Heart left ventricle (tissue), 16 donors: ENCODE results near the gene PLEKHG4B. TPM values are rescaled to one million over a fixed set of nuclear protein-coding genes. Genes with fewer than 3 reads are reported as not detected.
A peak's percentile ranks its signal among the peaks of the same experiment; 100 is the strongest.

Source experiments
- ATAC-seq, 4 donors: fragments of 200-7000 bp; cut with Tn5 transposase; one replicate each; pipeline ENCODE4 v1.9.1; 2020 to 2022; ENCODE audit warnings: moderate library complexity in 4 of 4, mild to moderate bottlenecking in 3 of 4, moderate number of reproducible peaks in 1 of 4
- DNase-seq, 5 donors: peaks; one replicate each; pipeline ENCODE4 v3.0.0-alpha.2; 2020
- H3K27ac ChIP-seq, 12 donors: fragments of 200-600 bp; sonication (generic) in 4 of 12; one replicate each; pipeline versions ENCODE4 v1.5.0 to v1.8.0; 2016 to 2022; ENCODE audit warnings: mild to moderate bottlenecking in 2 of 12
- H3K27me3 ChIP-seq, 9 donors: fragments of 200-600 bp; sonication (generic) in 2 of 9; one replicate each; pipeline versions ENCODE4 v1.5.1 to v1.8.0; 2016 to 2022; ENCODE audit warnings: mild to moderate bottlenecking in 3 of 9
- H3K36me3 ChIP-seq, 9 donors: fragments of 200-600 bp; sonication (generic) in 2 of 9; one replicate each; pipeline versions ENCODE4 v1.5.0 to v1.8.0; 2018 to 2022; ENCODE audit warnings: mild to moderate bottlenecking in 2 of 9
- H3K4me1 ChIP-seq, 12 donors: fragments of 200-600 bp; sonication (generic) in 4 of 12; one replicate each; pipeline versions ENCODE4 v1.5.0 to v1.8.0; 2016 to 2022; ENCODE audit warnings: mild to moderate bottlenecking in 3 of 12
- H3K4me3 ChIP-seq, 12 donors: fragments of 200-600 bp; sonication (generic) in 4 of 12; one replicate each; pipeline versions ENCODE4 v1.5.0 to v1.8.0; 2017 to 2022; ENCODE audit warnings: mild to moderate bottlenecking in 9 of 12, moderate library complexity in 4 of 12
- H3K9me3 ChIP-seq, 12 donors: fragments of 200-600 bp; sonication (generic) in 4 of 12; one replicate each; pipeline versions ENCODE4 v1.5.0 to v1.8.0; 2016 to 2022; ENCODE audit warnings: mild to moderate bottlenecking in 1 of 12
- CTCF ChIP-seq, 12 donors: fragments of 200-600 bp; sonication (generic) in 4 of 12; IDR thresholded peaks; one replicate each; pipeline versions ENCODE4 v1.5.0 to v1.8.0; 2018 to 2022; ENCODE audit warnings: antibody characterized with exemption in 12 of 12, mild to moderate bottlenecking in 5 of 12
- POLR2A ChIP-seq, 2 donors: fragments of 450-650 bp; IDR thresholded peaks; one replicate each; pipeline ENCODE4 v1.6.1; 2017; ENCODE audit warnings: antibody characterized with exemption in 2 of 2, mild to moderate bottlenecking in 2 of 2, moderate library complexity in 2 of 2
- WGBS, 4 donors: extraction: QIAGEN DNeasy Blood & Tissue Kit in 2 of 4; methylation state at CpG; one replicate each; pipeline versions ENCODE4 v1.1.5 to v1.1.7; 2013 to 2018; 5-methylcytosine and 5-hydroxymethylcytosine counted together
- intact Hi-C, 10 donors: fragments of 100-400 bp; cut with DNase I; formaldehyde crosslinking; loops; one replicate each; pipeline versions ENCODE4 v1.11.1 to v1.14.2; 2022
- polyA plus RNA-seq, 2 donors: library from polyadenylated mRNA; stranded (reverse); fragments of 200-250 nt; gene quantifications; one replicate each; pipeline ENCODE4 v1.2.3, GENCODE V29; 2013
- total RNA-seq, 9 donors: library from RNA; depleted of rRNA in 2 of 9; stranded (reverse); fragments of >200 nt in 2 of 9; fragmentation: NEBNext Ultra II Directional in 3 of 9; extraction: Animal tissue kit (Norgen Biotek cat#: 25700) in 3 of 9; gene quantifications; one replicate each; pipeline versions ENCODE4 v1.1.0 to v1.2.4, GENCODE V29; 2016 to 2023
- donor health status: ischemic (EF 13 %, LVEDD 7.1; RV severe dilation, severe dysfunction).
- donor health status: healthy with polysubstance abuse.
- donor health status: DM: no; HTN: yes; CAD: no.
- donor health status: DM: no; HTN: no; CAD: no.
- donor health status: ischemic (EF 25% LVEDD 6.9; RV normal size, moderate dysfunction).
- donor health status: ischemic (EF 25% LVEDD 5.7; RV mildly dilated, moderate dysfunction).
- donor health status: healthy.
- donor health status: DM: yes; HTN: yes; CAD: no.
- donor health status: ischemic (EF 35%, LVEDD 5.7; RV mildly dilated, moderate dysfunction).
- donor health status: nonischemic (EF 11% LVEDD 7.7; RV severe dilation, severe dysfunction).
- donor health status: DM: yes; HTN: yes; CAD: no.
- donor health status: PGD.
- donor health status: ischemic (EF 29% LVEDD 5.4; RV normal size, mild dysfunction).
- donor health status: nonischemic (EF 23%, LVEDD 6.1; RV moderate dilation, normal function).

Gene PLEKHG4B
- total and polyA plus RNA-seq, 11 donors = 0.03 to 0.34 (median 0.10) TPM; not detected in 7

GRCh38 chr5:198516-199196 is 106.7 kb downstream of the PLEKHG4B start:
- no peak overlapping the region for H3K4me3 ChIP-seq
- intact Hi-C loops = no loop called here
- no peak for TF ChIP-seq POLR2A (IDR thresholded peaks at IDR 0.05)
- no peak for TF ChIP-seq CTCF (IDR thresholded peaks at IDR 0.05)
- 95 to 97% (median 96%) methylated on average over 21 of the region's 21 CpGs for WGBS, 4 donors
- no peaks in the 10 kb centered on the region for H3K27me3 ChIP-seq
- peaks cover 0 to 32% (median 8%) of the 10 kb centered on the region in 9 donors for H3K36me3 ChIP-seq
- no peak for ATAC-seq
- DNase-seq = no peak
- no peaks in the 10 kb centered on the region for H3K9me3 ChIP-seq
- H3K27ac ChIP-seq = peak overlapping the region in 3 of 12 donors; percentile 20 to 71 (median 24)
- H3K4me1 ChIP-seq = peaks cover 0 to 52% (median 8%) of the 10 kb centered on the region in 12 donors

GRCh38 chr5:199197-199949 is 107.4 kb downstream of the PLEKHG4B start:
- Histone ChIP-seq H3K4me1 (peaks cover 0 to 52% (median 8%) of the 10 kb centered on the region in 12 donors), H3K36me3 (peaks cover 0 to 40% (median 15%) of the 10 kb centered on the region in 9 donors), H3K27me3 (no peaks in the 10 kb centered on the region), H3K9me3 (no peaks in the 10 kb centered on the region), H3K27ac (peak overlapping the region in 3 of 12 donors; percentile 13 to 54 (median 40)), H3K4me3 (no peak overlapping the region)
- ATAC-seq = no peak
- WGBS, 4 donors = 91 to 93% (median 92%) methylated on average over 13 to 16 of the region's 16 CpGs
- intact Hi-C loops = no loop called here
- no peak for TF ChIP-seq POLR2A (IDR thresholded peaks at IDR 0.05)
- no peak for TF ChIP-seq CTCF (IDR thresholded peaks at IDR 0.05)
- DNase-seq = no peak

DNA sequence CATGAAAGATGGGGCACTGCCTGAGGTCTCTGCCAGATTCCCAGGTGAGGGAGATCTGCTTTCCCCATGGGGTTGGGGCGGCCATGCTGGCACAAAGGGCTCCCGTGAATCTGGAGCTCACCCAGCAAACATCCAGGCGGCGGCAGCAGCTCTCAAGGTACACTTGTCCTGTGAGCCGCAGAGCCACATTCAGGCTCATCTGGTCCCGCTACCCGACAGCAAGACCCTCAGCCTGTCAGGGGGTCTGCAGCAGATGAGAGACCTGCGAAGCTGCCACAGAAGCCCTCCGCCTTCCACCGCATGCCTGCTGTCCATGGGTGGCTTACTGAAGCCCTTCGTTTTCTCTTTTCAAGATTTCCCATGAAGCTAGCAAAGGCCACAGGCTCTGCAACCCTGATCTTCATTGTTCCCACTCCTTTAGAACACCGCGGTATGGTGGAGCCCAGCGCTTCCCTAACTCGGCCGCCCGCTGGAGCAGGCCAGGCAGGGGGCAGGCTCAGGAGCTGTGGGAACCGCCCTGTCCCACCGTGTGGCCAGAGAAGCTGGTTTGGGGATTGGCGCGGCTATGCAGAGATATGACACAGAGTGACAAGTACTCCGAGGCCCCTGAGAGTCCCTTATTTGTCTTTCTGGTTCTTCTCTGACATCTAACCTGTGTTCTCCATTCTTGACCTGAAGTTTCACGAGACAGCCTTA is 108.1 kb downstream of the PLEKHG4B start:
- H3K9me3 ChIP-seq = no peaks in the 10 kb centered on the region
- no peaks in the 10 kb centered on the region for H3K27me3 ChIP-seq
- H3K27ac ChIP-seq = peak overlapping the region in 5 of 12 donors; percentile 13 to 54 (median 22)
- peaks cover 0 to 49% (median 5%) of the 10 kb centered on the region in 12 donors for H3K4me1 ChIP-seq
- DNase-seq = peak in 2 of 5 donors; percentile 37 to 47
- TF ChIP-seq CTCF (IDR thresholded peaks at IDR 0.05) (no peak), POLR2A (IDR thresholded peaks at IDR 0.05) (no peak)
- H3K4me3 ChIP-seq = no peak overlapping the region
- WGBS, 4 donors = 61 to 73% (median 69%) methylated on average over 21 to 23 of the region's 23 CpGs
- intact Hi-C loops = no loop called here
- peaks cover 0 to 42% (median 21%) of the 10 kb centered on the region in 9 donors for H3K36me3 ChIP-seq
- peak; percentile 19 to 54 (median 30) for ATAC-seq
